OCI-LY3 (cell line): ENCODE measurements around the gene BRMS1L.

Experiments
- H2AFZ ChIP-seq: fragments of 200-600, 300-600 bp; shearing (Covaris generic); 2 replicates; pipeline ENCODE4 v1.6.0; 2014; ENCODE audit warnings: antibody characterized with exemption, low read depth, low read length
- H3K27ac ChIP-seq: fragments of 200-600, 300-600 bp; sonication (generic); 2 replicates; pipeline ENCODE4 v1.5.1; 2014; ENCODE audit warnings: mild to moderate bottlenecking, low read length, moderate library complexity, mixed read lengths
- H3K27me3 ChIP-seq: fragments of 200-600, 300-600 bp; sonication (generic); 2 replicates; pipeline ENCODE4 v1.6.1; 2014; ENCODE audit warnings: low read depth, low read length, mixed read lengths
- H3K36me3 ChIP-seq: fragments of 200-600, 300-600 bp; sonication (generic); replicated peaks from 2 replicates; pipeline ENCODE3; 2014; ENCODE audit warnings: low read depth, low read length, mixed read lengths
- H3K4me1 ChIP-seq: fragments of 300-600, 200-600 bp; sonication (generic); 2 replicates; pipeline ENCODE4 v1.6.1; 2014; ENCODE audit warnings: low read length, mixed read lengths
- H3K4me2 ChIP-seq: fragments of 200-600, 300-600 bp; sonication (generic); 2 replicates; pipeline ENCODE4 v1.6.1; 2014; ENCODE audit warnings: low read length, mixed read lengths
- H3K4me3 ChIP-seq: fragments of 300-600, 200-600 bp; sonication (generic); 2 replicates; pipeline ENCODE4 v1.5.1; 2014; ENCODE audit warnings: antibody characterized with exemption, mild to moderate bottlenecking, low read length, moderate library complexity
- H3K79me2 ChIP-seq: fragments of 300-600, 200-600 bp; shearing (Covaris generic); 2 replicates; pipeline ENCODE4 v1.6.1; 2014; ENCODE audit warnings: mild to moderate bottlenecking, low read length, mixed read lengths
- H3K9ac ChIP-seq: fragments of 300-600, 200-600 bp; shearing (Covaris generic); 2 replicates; pipeline ENCODE4 v1.6.0; 2014; ENCODE audit warnings: mild to moderate bottlenecking, low read length, moderate library complexity
- H3K9me3 ChIP-seq: fragments of 200-600, 300-600 bp; shearing (Covaris generic); 2 replicates; pipeline ENCODE4 v1.6.1; 2014; ENCODE audit warnings: low read length, mixed read lengths; ENCODE audit not compliant: insufficient read depth
- H4K20me1 ChIP-seq: fragments of 200-600, 300-600 bp; sonication (generic); 2 replicates; pipeline ENCODE4 v1.6.1; 2016; ENCODE audit warnings: low read length, mixed read lengths; ENCODE audit not compliant: insufficient read depth
- EZH2phosphoT487 ChIP-seq: fragments of 200-600 bp; shearing (Covaris generic); IDR thresholded peaks from 2 replicates; pipeline ENCODE4 v1.6.1; 2018; ENCODE audit warnings: antibody characterized with exemption, mixed run types, low read depth
- TF ChIP-seq, protein P1 (sequence below): fragments of 200-600, 300-600 bp; sonication (generic); IDR thresholded peaks from 2 replicates; pipeline ENCODE4 v1.5.1; 2014; ENCODE audit warnings: antibody characterized with exemption, low read length, low read depth

BRMS1L gene

GRCh38 chr14:35783699-35784098, 42.4 kb upstream of the BRMS1L start:
- H3K4me3 ChIP-seq = no peak overlapping the region
- peaks cover 11% of the 10 kb centered on the region; the same call in 1 of the 2 replicates for H3K79me2 ChIP-seq
- H4K20me1 ChIP-seq = no peaks in the 10 kb centered on the region
- H3K9me3 ChIP-seq = no peaks in the 10 kb centered on the region
- H3K9ac ChIP-seq = no peak overlapping the region
- H3K4me2 ChIP-seq = no peak overlapping the region
- H2AFZ ChIP-seq = no peak overlapping the region
- TF ChIP-seq, protein P1, sequence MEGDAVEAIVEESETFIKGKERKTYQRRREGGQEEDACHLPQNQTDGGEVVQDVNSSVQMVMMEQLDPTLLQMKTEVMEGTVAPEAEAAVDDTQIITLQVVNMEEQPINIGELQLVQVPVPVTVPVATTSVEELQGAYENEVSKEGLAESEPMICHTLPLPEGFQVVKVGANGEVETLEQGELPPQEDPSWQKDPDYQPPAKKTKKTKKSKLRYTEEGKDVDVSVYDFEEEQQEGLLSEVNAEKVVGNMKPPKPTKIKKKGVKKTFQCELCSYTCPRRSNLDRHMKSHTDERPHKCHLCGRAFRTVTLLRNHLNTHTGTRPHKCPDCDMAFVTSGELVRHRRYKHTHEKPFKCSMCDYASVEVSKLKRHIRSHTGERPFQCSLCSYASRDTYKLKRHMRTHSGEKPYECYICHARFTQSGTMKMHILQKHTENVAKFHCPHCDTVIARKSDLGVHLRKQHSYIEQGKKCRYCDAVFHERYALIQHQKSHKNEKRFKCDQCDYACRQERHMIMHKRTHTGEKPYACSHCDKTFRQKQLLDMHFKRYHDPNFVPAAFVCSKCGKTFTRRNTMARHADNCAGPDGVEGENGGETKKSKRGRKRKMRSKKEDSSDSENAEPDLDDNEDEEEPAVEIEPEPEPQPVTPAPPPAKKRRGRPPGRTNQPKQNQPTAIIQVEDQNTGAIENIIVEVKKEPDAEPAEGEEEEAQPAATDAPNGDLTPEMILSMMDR = no peak
- no peak for TF ChIP-seq EZH2phosphoT487
- H3K4me1 ChIP-seq = no peaks in the 10 kb centered on the region
- H3K36me3 ChIP-seq = no peaks in the 10 kb centered on the region
- H3K27me3 ChIP-seq = no peaks in the 10 kb centered on the region
- H3K27ac ChIP-seq = no peak overlapping the region

DNA sequence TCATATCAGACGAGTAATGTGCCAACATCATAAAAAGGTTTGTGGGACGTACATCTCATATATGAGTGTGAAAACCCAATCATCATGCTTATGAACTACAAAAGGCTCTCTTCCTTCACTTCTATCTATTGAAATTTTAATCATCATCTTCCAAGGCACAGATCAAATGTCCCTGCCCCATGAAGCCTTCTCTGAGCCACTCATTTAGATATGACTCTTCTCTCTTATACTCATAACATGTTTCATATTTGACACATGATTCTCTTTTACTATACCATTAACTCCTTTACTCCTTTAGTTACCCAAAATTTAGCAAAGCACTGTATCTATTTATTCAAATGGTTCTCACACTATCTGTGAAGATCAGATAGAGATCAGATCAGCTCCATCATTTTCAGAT, 39.3 kb upstream of the BRMS1L start:
- no peak overlapping the region for H3K9ac ChIP-seq
- no peaks in the 10 kb centered on the region for H3K36me3 ChIP-seq
- no peaks in the 10 kb centered on the region for H4K20me1 ChIP-seq
- no peak overlapping the region for H3K4me2 ChIP-seq
- no peaks in the 10 kb centered on the region for H3K9me3 ChIP-seq
- TF ChIP-seq, protein P1 = no peak
- TF ChIP-seq EZH2phosphoT487 = no peak
- no peaks in the 10 kb centered on the region for H3K27me3 ChIP-seq
- H3K4me3 ChIP-seq = no peak overlapping the region
- no peak overlapping the region for H3K27ac ChIP-seq
- no peaks in the 10 kb centered on the region for H3K4me1 ChIP-seq
- H3K79me2 ChIP-seq = peaks cover 7% of the 10 kb centered on the region; the same call in 1 of the 2 replicates
- no peak overlapping the region for H2AFZ ChIP-seq

GRCh38 chr14:35789651-35790050, 36.5 kb upstream of the BRMS1L start:
- no peaks in the 10 kb centered on the region for H4K20me1 ChIP-seq
- no peak overlapping the region for H3K27ac ChIP-seq
- no peak overlapping the region for H3K4me2 ChIP-seq
- TF ChIP-seq, protein P1 = no peak
- no peak for TF ChIP-seq EZH2phosphoT487
- H3K9me3 ChIP-seq = no peaks in the 10 kb centered on the region
- H3K4me1 ChIP-seq = no peaks in the 10 kb centered on the region
- no peaks in the 10 kb centered on the region for H3K36me3 ChIP-seq
- H2AFZ ChIP-seq = no peak overlapping the region
- no peak overlapping the region for H3K9ac ChIP-seq
- H3K27me3 ChIP-seq = no peaks in the 10 kb centered on the region
- no peaks in the 10 kb centered on the region; the same call in 1 of the 2 replicates for H3K79me2 ChIP-seq
- H3K4me3 ChIP-seq = no peak overlapping the region

- Histone ChIP-seq H3K4me2 (no peak overlapping the region), H3K9me3 (no peaks in the 10 kb centered on the region), H4K20me1 (no peaks in the 10 kb centered on the region), H3K4me3 (no peak overlapping the region), H2AFZ (no peak overlapping the region), H3K4me1 (no peaks in the 10 kb centered on the region), H3K9ac (no peak overlapping the region), H3K79me2 (peaks cover 18% of the 10 kb centered on the region), H3K27me3 (no peaks in the 10 kb centered on the region), H3K36me3 (no peaks in the 10 kb centered on the region), H3K27ac (no peak overlapping the region)
- TF ChIP-seq EZH2phosphoT487 = no peak
- TF ChIP-seq, protein P1 = no peak
These were observed 28.3 kb upstream of the BRMS1L start for GRCh38 chr14:35797796-35798195.
